HEK293 (cell line): Measurements from ENCODE around the gene SPAG8.

Experiments
- CTCF ChIA-PET: fragments of 350-600 bp; formaldehyde crosslinking; extraction: SDS; loops from one replicate; lab custom pipeline; 2021; ENCODE audit warnings: antibody characterized with exemption; lab: Yijun Ruan, JAX
- POLR2A ChIA-PET: fragments of 300-600 bp; formaldehyde crosslinking; extraction: SDS; loops from one replicate; lab custom pipeline; 2020; ENCODE audit warnings: antibody characterized with exemption, inconsistent platforms; lab: Yijun Ruan, JAX
- H3K27ac ChIP-seq: fragments of 200-500 bp; sonication (Bioruptor generic); 2 replicates; pipeline ENCODE4 v1.5.1; 2014; ENCODE audit warnings: low read depth, low read length, control low read depth, inconsistent platforms; ENCODE audit errors: extremely low read depth
- H3K36me3 ChIP-seq, 2 experiments: fragments of 200-500 bp in 1 of 2; sonication (Bioruptor generic) in 1 of 2; 1 replicate in 1 of 2; 2 replicates in 1 of 2; pipeline ENCODE4 v1.5.1; 2014 to 2017; ENCODE audit warnings: inconsistent platforms in 2 of 2, low read length in 2 of 2; ENCODE audit not compliant: control insufficient read depth in 2 of 2, insufficient read depth in 1 of 2
- H3K4me1 ChIP-seq: fragments of 200-500 bp; sonication (Bioruptor generic); 2 replicates; pipeline ENCODE4 v1.5.1; 2014; ENCODE audit warnings: mild to moderate bottlenecking, low read length, inconsistent platforms; ENCODE audit not compliant: control insufficient read depth, insufficient read depth
- H3K4me3 ChIP-seq: 2 replicates; pipeline ENCODE4 v1.5.1; 2011; ENCODE audit warnings: low read depth, mild to moderate bottlenecking, control low read depth, low read length, moderate library complexity
- H3K9me3 ChIP-seq: fragments of 200-500 bp; sonication (Bioruptor generic); 2 replicates; pipeline ENCODE4 v1.5.1; 2014; ENCODE audit warnings: low read depth, low read length, inconsistent platforms; ENCODE audit not compliant: control insufficient read depth, insufficient read depth
- HOXA7 ChIP-seq: sonication (generic); formaldehyde crosslinking; IDR thresholded peaks from 2 replicates; pipeline ENCODE4 v1.8.1; 2022; ENCODE audit warnings: missing genetic modification reagents, borderline replicate concordance
- PRDM1 ChIP-seq: fragments of 450-650 bp; formaldehyde crosslinking; IDR thresholded peaks from 2 replicates; pipeline ENCODE4; 2016; ENCODE audit warnings: missing biosample characterization, missing genetic modification characterization
- REPIN1 ChIP-seq: fragments of 450-650 bp; formaldehyde crosslinking; IDR thresholded peaks from 2 replicates; pipeline ENCODE4 v1.5.1; 2017; ENCODE audit warnings: missing biosample characterization, missing genetic modification characterization, low read depth
- SCRT2 ChIP-seq: fragments of 450-650 bp; formaldehyde crosslinking; IDR thresholded peaks from 2 replicates; pipeline ENCODE4 v1.5.1; 2016; ENCODE audit warnings: missing biosample characterization, missing genetic modification characterization
- SETDB1 ChIP-seq: IDR thresholded peaks from one replicate; pipeline ENCODE4 v1.6.1; 2017; ENCODE audit warnings: mild to moderate bottlenecking, low read length, moderate library complexity, mixed read lengths; ENCODE audit not compliant: insufficient read length
- TCF7L2 ChIP-seq: IDR thresholded peaks from 2 replicates; pipeline ENCODE4 v1.6.1; 2011; ENCODE audit warnings: low read depth, mild to moderate bottlenecking, inconsistent platforms, low read length, moderate library complexity, borderline replicate concordance
- ZBTB6 ChIP-seq: fragments of 450-650 bp; formaldehyde crosslinking; IDR thresholded peaks from 2 replicates; pipeline ENCODE4 v1.5.1; 2017; ENCODE audit warnings: missing biosample characterization, missing genetic modification characterization
- ZNF155 ChIP-seq: fragments of 450-650 bp; formaldehyde crosslinking; IDR thresholded peaks from 2 replicates; pipeline ENCODE4 v1.5.1; 2016; ENCODE audit warnings: missing biosample characterization, missing genetic modification characterization
- ZNF24 ChIP-seq: fragments of 450-650 bp; formaldehyde crosslinking; IDR thresholded peaks from 2 replicates; pipeline ENCODE4 v1.5.1; 2016; ENCODE audit warnings: missing biosample characterization, missing genetic modification characterization
- ZNF341 ChIP-seq: fragments of 450-650 bp; formaldehyde crosslinking; IDR thresholded peaks from 2 replicates; pipeline ENCODE4; 2016; ENCODE audit warnings: low read depth, missing biosample characterization, missing genetic modification characterization
- ZNF416 ChIP-seq: fragments of 450-650 bp; formaldehyde crosslinking; IDR thresholded peaks from 2 replicates; pipeline ENCODE4 v1.5.1; 2016; ENCODE audit warnings: missing biosample characterization, missing genetic modification characterization
- ZNF433 ChIP-seq: fragments of 450-650 bp; formaldehyde crosslinking; IDR thresholded peaks from 2 replicates; pipeline ENCODE4 v1.5.1; 2016; ENCODE audit warnings: missing biosample characterization, missing genetic modification characterization, low read depth
- ZNF518A ChIP-seq: fragments of 450-650 bp; formaldehyde crosslinking; conservative IDR thresholded peaks from 2 replicates; pipeline ENCODE4 v1.5.1; 2016; ENCODE audit warnings: low read depth, missing biosample characterization, missing genetic modification characterization
- ZNF561 ChIP-seq: fragments of 450-650 bp; IDR thresholded peaks from 2 replicates; pipeline ENCODE4 v1.5.1; 2018; ENCODE audit warnings: missing biosample characterization, missing genetic modification characterization, borderline replicate concordance
- ZNF600 ChIP-seq: fragments of 450-650 bp; formaldehyde crosslinking; IDR thresholded peaks from 2 replicates; pipeline ENCODE4 v1.5.1; 2016; ENCODE audit warnings: missing biosample characterization, missing genetic modification characterization
- ZNF658 ChIP-seq: fragments of 450-650 bp; formaldehyde crosslinking; IDR thresholded peaks from 2 replicates; pipeline ENCODE4; 2016; ENCODE audit warnings: missing biosample characterization, missing genetic modification characterization
- ZNF664 ChIP-seq: fragments of 450-650 bp; formaldehyde crosslinking; IDR thresholded peaks from 2 replicates; pipeline ENCODE4 v1.5.1; 2016; ENCODE audit warnings: missing biosample characterization, missing genetic modification characterization
- ZNF701 ChIP-seq: fragments of 450-650 bp; formaldehyde crosslinking; IDR thresholded peaks from 2 replicates; pipeline ENCODE4 v1.5.1; 2016; ENCODE audit warnings: missing biosample characterization, missing genetic modification characterization
- ZNF707 ChIP-seq: fragments of 450-650 bp; formaldehyde crosslinking; IDR thresholded peaks from 2 replicates; pipeline ENCODE4 v1.5.1; 2016; ENCODE audit warnings: missing biosample characterization, missing genetic modification characterization
- ZNF791 ChIP-seq: fragments of 450-650 bp; formaldehyde crosslinking; IDR thresholded peaks from 2 replicates; pipeline ENCODE4 v1.5.1; 2016; ENCODE audit warnings: missing biosample characterization, missing genetic modification characterization
- ZNF837 ChIP-seq: fragments of 450-650 bp; formaldehyde crosslinking; IDR thresholded peaks from 2 replicates; pipeline ENCODE4 v1.5.1; 2016; ENCODE audit warnings: missing biosample characterization, missing genetic modification characterization
- TF ChIP-seq, protein P1 (sequence below): fragments of 450-650 bp; formaldehyde crosslinking; IDR thresholded peaks from 2 replicates; pipeline ENCODE4 v1.5.1; 2016; ENCODE audit warnings: missing biosample characterization, missing genetic modification characterization

The SPAG8 gene

GRCh38 chr9:35835216-35835632, 23.2 kb upstream of the SPAG8 start (continued):
- TF ChIP-seq ZNF791 (tag by site-specific recombination): no peak
- TF ChIP-seq ZBTB6: no peak
- no peak for TF ChIP-seq ZNF658 (tag by site-specific recombination)

GRCh38 chr9:35834260-35835215, 22.5 kb upstream of the SPAG8 start:
- H3K9me3 ChIP-seq: no peaks in the 10 kb centered on the region
- peaks cover 0 to 13% of the 10 kb centered on the region in 2 experiments; a peak in 1 of 3 replicates for H3K36me3 ChIP-seq
- POLR2A ChIA-PET: interaction anchor here (0.6 to 0.9 kb wide), 2 partner anchors 20 to 34 kb away, joined by 3 read pairs; no protein-coding TSS in a partner anchor
- H3K27ac ChIP-seq: no peak overlapping the region
- no peak for TF ChIP-seq TCF7L2
- TF ChIP-seq REPIN1 (tag by site-specific recombination): no peak
- no peak for TF ChIP-seq ZNF664
- no peak for TF ChIP-seq ZNF433 (tag by site-specific recombination)
- no peak for TF ChIP-seq SCRT2
- no peak for TF ChIP-seq ZNF837
- TF ChIP-seq, protein P1, sequence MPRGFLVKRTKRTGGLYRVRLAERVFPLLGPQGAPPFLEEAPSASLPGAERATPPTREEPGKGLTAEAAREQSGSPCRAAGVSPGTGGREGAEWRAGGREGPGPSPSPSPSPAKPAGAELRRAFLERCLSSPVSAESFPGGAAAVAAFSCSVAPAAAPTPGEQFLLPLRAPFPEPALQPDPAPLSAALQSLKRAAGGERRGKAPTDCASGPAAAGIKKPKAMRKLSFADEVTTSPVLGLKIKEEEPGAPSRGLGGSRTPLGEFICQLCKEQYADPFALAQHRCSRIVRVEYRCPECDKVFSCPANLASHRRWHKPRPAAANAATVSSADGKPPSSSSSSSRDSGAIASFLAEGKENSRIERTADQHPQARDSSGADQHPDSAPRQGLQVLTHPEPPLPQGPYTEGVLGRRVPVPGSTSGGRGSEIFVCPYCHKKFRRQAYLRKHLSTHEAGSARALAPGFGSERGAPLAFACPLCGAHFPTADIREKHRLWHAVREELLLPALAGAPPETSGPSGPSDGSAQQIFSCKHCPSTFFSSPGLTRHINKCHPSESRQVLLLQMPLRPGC (tag by site-specific recombination): no peak
- no peak for TF ChIP-seq PRDM1
- no peak for TF ChIP-seq ZNF561
- no peak for TF ChIP-seq ZNF600 (tag by site-specific recombination)
- TF ChIP-seq HOXA7 (CRISPR knock-in tag): no peak
- TF ChIP-seq ZNF24 (tag by site-specific recombination): no peak
- TF ChIP-seq ZNF341 (tag by site-specific recombination): no peak
- no peak for TF ChIP-seq ZNF791 (tag by site-specific recombination)
- TF ChIP-seq ZNF701: no peak
- TF ChIP-seq SETDB1: no peak
- no peak for TF ChIP-seq ZNF416 (tag by site-specific recombination)
- no peak for TF ChIP-seq ZNF707
- no peak for TF ChIP-seq ZNF155 (tag by site-specific recombination)
- TF ChIP-seq ZNF518A (tag by site-specific recombination): no peak
- CTCF ChIA-PET: interaction anchor here (0.7 to 3.9 kb wide), 11 partner anchors 8 to 107 kb away, joined by 3 to 28 read pairs (median 6); no protein-coding TSS in a partner anchor
- peaks cover 4% of the 10 kb centered on the region; the same call in 1 of the 2 replicates for H3K4me1 ChIP-seq
- H3K4me3 ChIP-seq: no peak overlapping the region
